Keratinocyte (primary cell): ENCODE results near the gene CAPZB. TPM values are rescaled to one million over a fixed set of nuclear protein-coding genes. Genes with fewer than 3 reads are reported as not detected.

Experiments used
- DNase-seq: peaks from one replicate; pipeline ENCODE4 v3.0.0-alpha.2; 2011; ENCODE audit warnings: low read depth, missing footprints, low spot score
- FAIRE-seq: peaks from 2 replicates; lab custom pipeline; 2011; peaks lifted over from hg19 to GRCh38; lab: Jason Lieb, UNC
- H2AFZ ChIP-seq: 2 replicates; pipeline ENCODE4 v1.6.0; 2012; ENCODE audit warnings: low read length, control low read depth, inconsistent platforms; ENCODE audit not compliant: control insufficient read depth
- H3K27ac ChIP-seq: 2 replicates; pipeline ENCODE4 v1.5.1; 2011; ENCODE audit warnings: low read length; ENCODE audit not compliant: control insufficient read depth, insufficient read depth
- H3K27me3 ChIP-seq: 3 replicates; pipeline ENCODE4 v1.6.0; 2011; ENCODE audit warnings: low read length; ENCODE audit not compliant: control insufficient read depth, insufficient read depth; ENCODE audit errors: extremely low read depth
- H3K36me3 ChIP-seq, 2 experiments: 2 replicates in 1 of 2; 3 replicates in 1 of 2; pipeline ENCODE4 v1.5.1; 2011; ENCODE audit warnings: low read length in 2 of 2, mild to moderate bottlenecking in 1 of 2; ENCODE audit not compliant: control insufficient read depth in 2 of 2, insufficient read depth in 2 of 2; ENCODE audit errors: extremely low read depth in 1 of 2
- H3K4me1 ChIP-seq: 3 replicates; pipeline ENCODE4 v1.5.1; 2011; ENCODE audit warnings: low read length; ENCODE audit not compliant: control insufficient read depth, insufficient read depth; ENCODE audit errors: extremely low read depth
- H3K4me2 ChIP-seq: 3 replicates; pipeline ENCODE4 v1.6.0; 2011; ENCODE audit warnings: low read depth, low read length; ENCODE audit not compliant: control insufficient read depth, insufficient read depth; ENCODE audit errors: extremely low read depth
- H3K4me3 ChIP-seq, 3 experiments: fragments of 200-600 bp in 1 of 3; sonication (generic) in 1 of 3; 2 replicates in 2 of 3; 3 replicates in 1 of 3; pipeline ENCODE4 v1.5.1; 2011 to 2016; ENCODE audit warnings: low read length in 3 of 3, mild to moderate bottlenecking in 3 of 3, control low read depth in 2 of 3, inconsistent platforms in 1 of 3, low read depth in 1 of 3, mixed read lengths in 1 of 3, mixed run types in 1 of 3, moderate library complexity in 1 of 3; ENCODE audit not compliant: control insufficient read depth in 2 of 3, insufficient read depth in 2 of 3; ENCODE audit errors: extremely low read depth in 1 of 3
- H3K79me2 ChIP-seq: 2 replicates; pipeline ENCODE4 v1.6.0; 2012; ENCODE audit warnings: low read length; ENCODE audit not compliant: control insufficient read depth, insufficient read depth
- H3K9ac ChIP-seq: 3 replicates; pipeline ENCODE4 v1.6.0; 2011; ENCODE audit warnings: low read length; ENCODE audit not compliant: control insufficient read depth, insufficient read depth; ENCODE audit errors: extremely low read depth
- H3K9me1 ChIP-seq: 3 replicates; pipeline ENCODE4 v1.6.0; 2011; ENCODE audit warnings: low read length; ENCODE audit not compliant: control insufficient read depth, insufficient read depth; ENCODE audit errors: extremely low read depth
- H3K9me3 ChIP-seq: 2 replicates; pipeline ENCODE4 v1.5.1; 2012; ENCODE audit warnings: low read depth, low read length; ENCODE audit not compliant: control insufficient read depth
- H4K20me1 ChIP-seq: 3 replicates; pipeline ENCODE4 v1.6.0; 2011; ENCODE audit warnings: low read length; ENCODE audit not compliant: control insufficient read depth, insufficient read depth; ENCODE audit errors: extremely low read depth
- EZH2 ChIP-seq: IDR thresholded peaks from one replicate; pipeline ENCODE4 v1.6.1; 2012; ENCODE audit warnings: inconsistent platforms, mild to moderate bottlenecking, low read length, moderate library complexity
- dilution Hi-C: fragments of 300-500 bp; cut with MboI; formaldehyde crosslinking; loops from one replicate; pipeline ENCODE4 v1.7.0; 2020; ENCODE audit warnings: low sequenced_read_pairs; ENCODE audit not compliant: extremely low pct_ligation_motif_present
- polyA plus RNA-seq, 5 experiments: library from polyadenylated mRNA; depleted of rRNA in 3 of 5; stranded (reverse) in 3 of 5; stranded (forward) in 1 of 5; unstranded in 1 of 5; fragments of >200 nt; gene quantifications; 1 replicate in 1 of 5; 2 replicates in 3 of 5; 3 replicates in 1 of 5; pipeline versions ENCODE4 v1.2.1 to v1.2.3, GENCODE V29; 2011 to 2012; ENCODE audit warnings: missing spikeins in 2 of 5, low read depth in 1 of 5, low replicate concordance in 1 of 5
- TF ChIP-seq, protein P1 (sequence below), 3 experiments: IDR thresholded peaks in 1 of 3; conservative IDR thresholded peaks in 1 of 3; optimal IDR thresholded peaks in 1 of 3; 2 replicates in 2 of 3; 3 replicates in 1 of 3; pipeline versions ENCODE3 to v1.5.1; 2011; ENCODE audit warnings: low read length in 3 of 3, mild to moderate bottlenecking in 3 of 3, moderate library complexity in 2 of 3, control low read depth in 1 of 3, inconsistent platforms in 1 of 3; ENCODE audit not compliant: insufficient read depth in 2 of 3; ENCODE audit errors: extremely low read depth in 1 of 3

The CAPZB gene
- polyA plus RNA-seq, 1 donor (not counting 4 experiments of a cell fraction or from before 2014, with no cell fraction given), result 193 TPM

GRCh38 chr1:19325368-19325957 is 159.9 kb downstream of the CAPZB start:
- no peaks in the 10 kb centered on the region for H3K27me3 ChIP-seq
- no peak overlapping the region for H3K27ac ChIP-seq
- peaks cover 3% of the 10 kb centered on the region for H4K20me1 ChIP-seq
- no peaks in the 10 kb centered on the region for H3K9me3 ChIP-seq
- FAIRE-seq (no peak), DNase-seq (no peak)
- H2AFZ ChIP-seq, result no peak overlapping the region
- no peaks in the 10 kb centered on the region for H3K4me1 ChIP-seq
- no peak overlapping the region for H3K9ac ChIP-seq
- H3K79me2 ChIP-seq, result no peaks in the 10 kb centered on the region
- H3K4me2 ChIP-seq, result no peak overlapping the region
- no peak for TF ChIP-seq EZH2
- TF ChIP-seq, protein P1, sequence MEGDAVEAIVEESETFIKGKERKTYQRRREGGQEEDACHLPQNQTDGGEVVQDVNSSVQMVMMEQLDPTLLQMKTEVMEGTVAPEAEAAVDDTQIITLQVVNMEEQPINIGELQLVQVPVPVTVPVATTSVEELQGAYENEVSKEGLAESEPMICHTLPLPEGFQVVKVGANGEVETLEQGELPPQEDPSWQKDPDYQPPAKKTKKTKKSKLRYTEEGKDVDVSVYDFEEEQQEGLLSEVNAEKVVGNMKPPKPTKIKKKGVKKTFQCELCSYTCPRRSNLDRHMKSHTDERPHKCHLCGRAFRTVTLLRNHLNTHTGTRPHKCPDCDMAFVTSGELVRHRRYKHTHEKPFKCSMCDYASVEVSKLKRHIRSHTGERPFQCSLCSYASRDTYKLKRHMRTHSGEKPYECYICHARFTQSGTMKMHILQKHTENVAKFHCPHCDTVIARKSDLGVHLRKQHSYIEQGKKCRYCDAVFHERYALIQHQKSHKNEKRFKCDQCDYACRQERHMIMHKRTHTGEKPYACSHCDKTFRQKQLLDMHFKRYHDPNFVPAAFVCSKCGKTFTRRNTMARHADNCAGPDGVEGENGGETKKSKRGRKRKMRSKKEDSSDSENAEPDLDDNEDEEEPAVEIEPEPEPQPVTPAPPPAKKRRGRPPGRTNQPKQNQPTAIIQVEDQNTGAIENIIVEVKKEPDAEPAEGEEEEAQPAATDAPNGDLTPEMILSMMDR (optimal IDR thresholded peaks at IDR 0.05 in 1 of 3, IDR thresholded peaks at IDR 0.05 in 1 of 3, conservative IDR thresholded peaks at IDR 0.05 in 1 of 3; ENCODE audit: extremely low read depth in 1 of 3, insufficient read depth in 2 of 3, low read length in 3 of 3), result no peak
- no peaks in the 10 kb centered on the region for H3K9me1 ChIP-seq
- no peak overlapping the region for H3K4me3 ChIP-seq
- dilution Hi-C loops, result no loop called here
- H3K36me3 ChIP-seq, result peaks cover 0 to 23% of the 10 kb centered on the region in 2 experiments

GRCh38 chr1:19324665-19324990 is 160.7 kb downstream of the CAPZB start:
- H3K79me2 ChIP-seq, result no peaks in the 10 kb centered on the region
- H3K27me3 ChIP-seq, result no peaks in the 10 kb centered on the region
- H3K36me3 ChIP-seq, result peaks cover 0 to 23% of the 10 kb centered on the region in 2 experiments
- dilution Hi-C loops, result no loop called here
- no peak for TF ChIP-seq EZH2
- TF ChIP-seq, protein P1 (optimal IDR thresholded peaks at IDR 0.05 in 1 of 3, IDR thresholded peaks at IDR 0.05 in 1 of 3, conservative IDR thresholded peaks at IDR 0.05 in 1 of 3; ENCODE audit: extremely low read depth in 1 of 3, insufficient read depth in 2 of 3, low read length in 3 of 3), result no peak
- no peak overlapping the region for H3K4me2 ChIP-seq
- H2AFZ ChIP-seq, result no peak overlapping the region
- H3K9me3 ChIP-seq, result no peaks in the 10 kb centered on the region
- DNase-seq, result no peak
- FAIRE-seq, result no peak
- no peaks in the 10 kb centered on the region for H3K4me1 ChIP-seq
- H3K4me3 ChIP-seq, result no peak overlapping the region
- H4K20me1 ChIP-seq, result peaks cover 3% of the 10 kb centered on the region
- no peaks in the 10 kb centered on the region for H3K9me1 ChIP-seq
- H3K9ac ChIP-seq, result no peak overlapping the region
- no peak overlapping the region for H3K27ac ChIP-seq
